Endothelial cell of umbilical vein (primary cell): Measurements from ENCODE around the gene RARRES1. TPM values are rescaled to one million over a fixed set of nuclear protein-coding genes. Genes with fewer than 3 reads are reported as not detected.

Experiments
- BruUV-seq: library from RNA; stranded (reverse); fragments of 400-500 nt; replicated peaks from 2 replicates; lab custom pipeline; 2021; lab: Mats Ljungman, UMichigan
- CTCF ChIA-PET: fragments of 300-600, 350-600 bp; sonication (Branson Sonifier 250); formaldehyde crosslinking; loops from one replicate; lab custom pipeline; 2021; ENCODE audit warnings: antibody characterized with exemption, inconsistent platforms; lab: Charles Lee
- POLR2A ChIA-PET: fragments of 300-600, 350-600 bp; sonication (Branson Sonifier 250); formaldehyde crosslinking; loops from one replicate; lab custom pipeline; 2021; ENCODE audit warnings: antibody characterized with exemption, inconsistent platforms; lab: Charles Lee
- DNase-seq: peaks from one replicate; pipeline ENCODE4 v3.0.0-alpha.2; 2011; ENCODE audit warnings: low read depth, low spot score
- FAIRE-seq: peaks from 2 replicates; lab custom pipeline; 2011; peaks lifted over from hg19 to GRCh38; lab: Jason Lieb, UNC
- H2AFZ ChIP-seq: 2 replicates; pipeline ENCODE4 v1.6.0; 2012; ENCODE audit warnings: low read depth, low read length, control low read depth, inconsistent platforms
- H3K27ac ChIP-seq: 2 replicates; pipeline ENCODE4 v1.5.1; 2011; ENCODE audit warnings: low read depth, mild to moderate bottlenecking, control low read depth, low read length, moderate library complexity; ENCODE audit not compliant: insufficient read depth
- H3K27me3 ChIP-seq, 2 experiments: 2 replicates each; pipeline versions ENCODE4 v1.6.0 to v1.6.1; 2011; ENCODE audit warnings: low read length in 2 of 2, mixed read lengths in 1 of 2; ENCODE audit not compliant: control insufficient read depth in 2 of 2, insufficient read depth in 2 of 2
- H3K36me3 ChIP-seq, 2 experiments: 2 replicates in 1 of 2; 3 replicates in 1 of 2; pipeline ENCODE4 v1.5.1; 2011; ENCODE audit warnings: low read length in 2 of 2, mild to moderate bottlenecking in 1 of 2, moderate library complexity in 1 of 2; ENCODE audit not compliant: control insufficient read depth in 2 of 2, insufficient read depth in 2 of 2; ENCODE audit errors: extremely low read depth in 1 of 2
- H3K4me1 ChIP-seq: 3 replicates; pipeline ENCODE4 v1.5.1; 2011; ENCODE audit warnings: mild to moderate bottlenecking, low read length; ENCODE audit not compliant: control insufficient read depth, insufficient read depth; ENCODE audit errors: extremely low read depth
- H3K4me2 ChIP-seq: 2 replicates; pipeline ENCODE4 v1.6.1; 2011; ENCODE audit warnings: low read length, control low read depth, mixed read lengths; ENCODE audit not compliant: insufficient read depth
- H3K4me3 ChIP-seq, 3 experiments: fragments of 200-600 bp in 1 of 3; sonication (generic), shearing (Covaris generic) in 1 of 3; replicated peaks in 1 of 3; 2 replicates each; pipeline ENCODE4 v1.5.1; 2011 to 2016; ENCODE audit warnings: control low read depth in 3 of 3, low read length in 3 of 3, mild to moderate bottlenecking in 2 of 3, inconsistent platforms in 1 of 3, low read depth in 1 of 3, moderate library complexity in 1 of 3; ENCODE audit not compliant: insufficient read depth in 1 of 3
- H3K79me2 ChIP-seq: 2 replicates; pipeline ENCODE4 v1.6.0; 2012; ENCODE audit warnings: low read length, inconsistent platforms; ENCODE audit not compliant: control insufficient read depth, insufficient read depth
- H3K9ac ChIP-seq: replicated peaks from 2 replicates; pipeline ENCODE3; 2011; ENCODE audit warnings: low read length, control low read depth; ENCODE audit not compliant: insufficient read depth; ENCODE audit errors: extremely low read depth
- H3K9me1 ChIP-seq: replicated peaks from 3 replicates; pipeline ENCODE4 v1.6.0; 2011; ENCODE audit warnings: mild to moderate bottlenecking, low read length; ENCODE audit not compliant: control insufficient read depth, insufficient read depth; ENCODE audit errors: extremely low read depth
- H3K9me3 ChIP-seq: replicated peaks from 2 replicates; pipeline ENCODE4 v1.5.1; 2012; ENCODE audit warnings: low read length, inconsistent platforms; ENCODE audit not compliant: control insufficient read depth, insufficient read depth
- H4K20me1 ChIP-seq: replicated peaks from 2 replicates; pipeline ENCODE3; 2011; ENCODE audit warnings: mild to moderate bottlenecking, low read length; ENCODE audit not compliant: control insufficient read depth, insufficient read depth; ENCODE audit errors: extremely low read depth
- EZH2 ChIP-seq: IDR thresholded peaks from 2 replicates; pipeline ENCODE4 v1.6.1; 2012; ENCODE audit warnings: borderline replicate concordance, low read depth, mild to moderate bottlenecking, moderate library complexity, low read length, inconsistent platforms; ENCODE audit not compliant: severe bottlenecking
- FOS ChIP-seq: IDR thresholded peaks from 2 replicates; pipeline ENCODE4 v1.6.1; 2011; ENCODE audit warnings: mild to moderate bottlenecking, low read length, moderate library complexity, borderline replicate concordance; ENCODE audit not compliant: insufficient read depth
- JUN ChIP-seq: IDR thresholded peaks from 2 replicates; pipeline ENCODE4 v1.6.1; 2011; ENCODE audit warnings: borderline replicate concordance, low read depth; ENCODE audit not compliant: insufficient read length, insufficient read depth
- MYC ChIP-seq: IDR thresholded peaks from one replicate; pipeline ENCODE4 v1.6.1; 2011; ENCODE audit warnings: mild to moderate bottlenecking, low read depth, low read length
- POLR2A ChIP-seq: IDR thresholded peaks from 2 replicates; pipeline ENCODE4 v1.6.1; 2012; ENCODE audit warnings: low read depth, mild to moderate bottlenecking, control low read depth, low read length
- POLR2AphosphoS5 ChIP-seq: IDR thresholded peaks from 2 replicates; pipeline ENCODE4 v1.6.1; 2012; ENCODE audit warnings: low read depth, mild to moderate bottlenecking, control low read depth, low read length, moderate library complexity; ENCODE audit not compliant: insufficient read depth
- dilution Hi-C: fragments of 300-500 bp; cut with MboI; formaldehyde crosslinking; loops from one replicate; pipeline ENCODE4 v1.15.0; 2019; ENCODE audit warnings: low sequenced_read_pairs; ENCODE audit not compliant: extremely low pct_ligation_motif_present
- intact Hi-C: fragments of 100-400 bp; cut with micrococcal nuclease; formaldehyde crosslinking; loops from one replicate; pipeline ENCODE4 v1.10.0; 2022
- polyA plus RNA-seq, 4 experiments: library from polyadenylated mRNA; depleted of rRNA in 3 of 4; stranded (reverse) in 3 of 4; unstranded in 1 of 4; fragments of >200 nt; gene quantifications; 2 replicates each; pipeline versions ENCODE4 v1.2.1 to v1.2.3, GENCODE V29; 2011 to 2012; ENCODE audit warnings: missing spikeins in 1 of 4
- total RNA-seq: library from RNA; stranded (reverse); gene quantifications from 2 replicates; pipeline ENCODE4 v1.2.3, GENCODE V29; 2021
- TF ChIP-seq, protein P1 (sequence below), 2 donors: IDR thresholded peaks; 1 replicate in 1 of 2; 2 replicates in 1 of 2; pipeline ENCODE4 v1.5.1; 2011; ENCODE audit warnings: low read length in 2 of 2, mild to moderate bottlenecking in 2 of 2, moderate library complexity in 2 of 2, control low read depth in 1 of 2, inconsistent platforms in 1 of 2, low read depth in 1 of 2; ENCODE audit not compliant: insufficient read depth in 1 of 2; ENCODE audit errors: extremely low read depth in 1 of 2
- TF ChIP-seq, protein P2 (sequence below): IDR thresholded peaks from 2 replicates; pipeline ENCODE4 v1.6.1; 2011; ENCODE audit not compliant: insufficient read depth, insufficient read length

The RARRES1 gene
- total and polyA plus RNA-seq, 2 donors (not counting 3 experiments of a cell fraction or from before 2014, with no cell fraction given) = 0.98 to 1.5 TPM

DNA sequence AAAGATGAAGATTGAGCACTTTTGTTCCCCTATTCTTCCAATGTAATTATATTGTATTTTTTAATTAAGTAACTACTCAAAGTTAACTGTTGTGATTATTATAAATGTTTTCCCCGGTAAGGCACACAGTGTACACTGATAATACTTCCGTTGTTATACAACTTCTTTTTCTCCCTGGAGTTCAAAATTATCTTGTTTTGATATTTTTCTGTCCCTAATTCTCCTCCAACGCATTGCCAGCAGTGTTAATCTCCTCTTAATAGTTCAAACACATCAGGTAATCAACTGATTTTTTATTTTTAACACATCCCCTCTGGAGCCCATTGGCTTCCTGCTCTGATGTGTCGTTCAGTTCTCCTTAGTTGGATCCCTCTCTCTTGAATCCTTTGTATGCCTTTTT lies 37.3 kb upstream of the RARRES1 start:
- Histone ChIP-seq H3K4me3 (no peak overlapping the region), H3K9me3 (no peaks in the 10 kb centered on the region), H3K9ac (no peak overlapping the region), H3K79me2 (no peaks in the 10 kb centered on the region), H4K20me1 (no peaks in the 10 kb centered on the region), H3K4me2 (peak overlapping the region; percentile 18), H3K27ac (no peak overlapping the region), H3K9me1 (no peaks in the 10 kb centered on the region), H3K4me1 (peaks cover 23% of the 10 kb centered on the region), H2AFZ (peak overlapping the region; percentile 37), H3K27me3 (no peaks in the 10 kb centered on the region), H3K36me3 (no peaks in the 10 kb centered on the region)
- POLR2A ChIA-PET = interaction anchor here (1.0 kb wide), 1 partner anchor 1067 kb away, joined by 3 read pairs; no protein-coding TSS in a partner anchor
- FAIRE-seq = no peak
- dilution Hi-C loops (no loop called here), intact Hi-C loops (loop anchor here (1.0 to 2.0 kb wide), 2 partner anchors 21 to 42 kb away; no protein-coding TSS in a partner anchor)
- DNase-seq = no peak
- BruUV-seq = TSS peak; percentile 36
- no peak for TF ChIP-seq MYC
- no peak for TF ChIP-seq JUN
- no peak for TF ChIP-seq FOS
- TF ChIP-seq, protein P1, sequence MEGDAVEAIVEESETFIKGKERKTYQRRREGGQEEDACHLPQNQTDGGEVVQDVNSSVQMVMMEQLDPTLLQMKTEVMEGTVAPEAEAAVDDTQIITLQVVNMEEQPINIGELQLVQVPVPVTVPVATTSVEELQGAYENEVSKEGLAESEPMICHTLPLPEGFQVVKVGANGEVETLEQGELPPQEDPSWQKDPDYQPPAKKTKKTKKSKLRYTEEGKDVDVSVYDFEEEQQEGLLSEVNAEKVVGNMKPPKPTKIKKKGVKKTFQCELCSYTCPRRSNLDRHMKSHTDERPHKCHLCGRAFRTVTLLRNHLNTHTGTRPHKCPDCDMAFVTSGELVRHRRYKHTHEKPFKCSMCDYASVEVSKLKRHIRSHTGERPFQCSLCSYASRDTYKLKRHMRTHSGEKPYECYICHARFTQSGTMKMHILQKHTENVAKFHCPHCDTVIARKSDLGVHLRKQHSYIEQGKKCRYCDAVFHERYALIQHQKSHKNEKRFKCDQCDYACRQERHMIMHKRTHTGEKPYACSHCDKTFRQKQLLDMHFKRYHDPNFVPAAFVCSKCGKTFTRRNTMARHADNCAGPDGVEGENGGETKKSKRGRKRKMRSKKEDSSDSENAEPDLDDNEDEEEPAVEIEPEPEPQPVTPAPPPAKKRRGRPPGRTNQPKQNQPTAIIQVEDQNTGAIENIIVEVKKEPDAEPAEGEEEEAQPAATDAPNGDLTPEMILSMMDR (IDR thresholded peaks at IDR 0.05; ENCODE audit: extremely low read depth in 1 of 2, insufficient read depth in 1 of 2, low read depth in 1 of 2, low read length in 2 of 2) = no peak
- no peak for TF ChIP-seq POLR2A
- TF ChIP-seq POLR2AphosphoS5 = no peak
- TF ChIP-seq, protein P2, sequence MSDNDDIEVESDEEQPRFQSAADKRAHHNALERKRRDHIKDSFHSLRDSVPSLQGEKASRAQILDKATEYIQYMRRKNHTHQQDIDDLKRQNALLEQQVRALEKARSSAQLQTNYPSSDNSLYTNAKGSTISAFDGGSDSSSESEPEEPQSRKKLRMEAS = no peak
- no peak for TF ChIP-seq EZH2
- CTCF ChIA-PET = interaction anchor here (0.6 to 3.7 kb wide), 5 partner anchors 20 to 427 kb away, joined by 3 to 14 read pairs (median 3); partner anchors contain the start of gene GFM1
